Choroid plexus epithelial cell (primary cell): Measurements from ENCODE around the gene TMC5.

Experiments used
- DNase-seq: peaks from one replicate; pipeline ENCODE4 v3.0.0-alpha.2; 2010; ENCODE audit warnings: low read depth
- H3K4me3 ChIP-seq: 2 replicates; pipeline ENCODE4 v1.5.1; 2011; ENCODE audit warnings: low read depth, mild to moderate bottlenecking, control low read depth, low read length, moderate library complexity
- TF ChIP-seq, protein P1 (sequence below): conservative IDR thresholded peaks from 2 replicates; pipeline ENCODE4 v1.5.1; 2011; ENCODE audit warnings: low read depth, mild to moderate bottlenecking, control low read depth, inconsistent platforms, low read length, moderate library complexity

TMC5 gene

DNA sequence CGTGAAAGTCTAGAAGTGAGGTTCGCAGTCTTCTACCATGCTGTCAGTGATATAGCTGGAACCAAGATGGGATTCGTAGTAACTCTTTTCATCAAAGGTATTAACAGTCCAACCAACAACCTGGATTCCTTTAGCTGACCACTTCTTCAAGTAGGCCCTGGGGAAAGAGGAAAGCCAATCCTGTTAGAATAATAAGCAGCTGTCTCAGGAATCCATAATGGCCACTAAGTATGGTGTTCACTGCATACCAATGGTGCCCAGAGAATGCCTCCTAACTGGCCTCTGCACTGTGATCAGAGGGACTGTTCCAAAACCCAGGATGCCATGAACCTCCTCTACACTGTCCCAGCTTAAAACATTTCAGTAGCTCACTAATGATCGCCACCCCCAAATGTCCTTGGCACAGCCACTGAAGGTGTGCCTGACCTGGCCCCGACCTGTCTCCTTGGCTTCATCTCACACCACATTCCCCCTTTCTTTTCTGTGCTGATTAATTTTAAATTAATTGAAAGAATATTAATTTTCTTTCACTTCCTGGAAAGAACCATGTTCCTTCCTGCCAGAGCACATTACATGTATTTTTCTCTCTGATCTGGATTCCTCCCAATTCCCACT is 85.9 kb downstream of the TMC5 start:
- H3K4me3 ChIP-seq: no peak overlapping the region
- TF ChIP-seq, protein P1, sequence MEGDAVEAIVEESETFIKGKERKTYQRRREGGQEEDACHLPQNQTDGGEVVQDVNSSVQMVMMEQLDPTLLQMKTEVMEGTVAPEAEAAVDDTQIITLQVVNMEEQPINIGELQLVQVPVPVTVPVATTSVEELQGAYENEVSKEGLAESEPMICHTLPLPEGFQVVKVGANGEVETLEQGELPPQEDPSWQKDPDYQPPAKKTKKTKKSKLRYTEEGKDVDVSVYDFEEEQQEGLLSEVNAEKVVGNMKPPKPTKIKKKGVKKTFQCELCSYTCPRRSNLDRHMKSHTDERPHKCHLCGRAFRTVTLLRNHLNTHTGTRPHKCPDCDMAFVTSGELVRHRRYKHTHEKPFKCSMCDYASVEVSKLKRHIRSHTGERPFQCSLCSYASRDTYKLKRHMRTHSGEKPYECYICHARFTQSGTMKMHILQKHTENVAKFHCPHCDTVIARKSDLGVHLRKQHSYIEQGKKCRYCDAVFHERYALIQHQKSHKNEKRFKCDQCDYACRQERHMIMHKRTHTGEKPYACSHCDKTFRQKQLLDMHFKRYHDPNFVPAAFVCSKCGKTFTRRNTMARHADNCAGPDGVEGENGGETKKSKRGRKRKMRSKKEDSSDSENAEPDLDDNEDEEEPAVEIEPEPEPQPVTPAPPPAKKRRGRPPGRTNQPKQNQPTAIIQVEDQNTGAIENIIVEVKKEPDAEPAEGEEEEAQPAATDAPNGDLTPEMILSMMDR: no peak
- DNase-seq: no peak

DNA sequence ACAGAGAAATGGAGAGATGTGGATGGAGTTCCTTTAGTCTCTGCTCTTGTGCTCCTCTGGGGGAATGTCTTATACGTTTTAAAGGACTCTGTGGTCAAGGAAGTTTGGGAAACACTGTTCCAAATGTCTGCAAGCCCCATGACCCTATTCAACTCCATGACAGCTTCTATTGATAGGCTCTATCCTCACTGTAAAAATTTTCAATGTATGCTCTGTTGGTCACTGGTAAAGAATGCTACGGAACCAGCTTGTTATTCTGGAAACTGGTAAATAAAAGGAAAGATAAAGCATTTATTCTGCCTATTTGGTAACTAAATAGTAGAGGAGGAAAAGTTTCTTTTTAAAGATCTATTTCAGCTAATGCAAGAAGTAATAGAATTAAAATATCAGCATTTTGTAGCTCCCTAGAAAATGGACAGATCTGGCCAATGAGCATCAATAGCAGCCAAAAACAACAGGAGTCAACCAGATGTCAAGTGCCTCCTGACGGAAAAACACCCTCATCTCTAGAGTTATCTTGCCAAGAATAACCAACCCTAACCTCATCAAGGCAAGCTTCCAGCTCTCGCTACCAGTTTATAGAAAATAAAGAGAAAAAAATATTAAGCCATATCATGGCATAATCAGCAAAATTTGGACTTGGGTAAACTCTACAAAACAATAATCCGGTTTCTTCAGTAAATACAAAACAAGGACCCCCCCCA is 88.1 kb downstream of the TMC5 start:
- DNase-seq: peak; percentile 92
- TF ChIP-seq, protein P1: no peak
- H3K4me3 ChIP-seq: no peak overlapping the region

DNA sequence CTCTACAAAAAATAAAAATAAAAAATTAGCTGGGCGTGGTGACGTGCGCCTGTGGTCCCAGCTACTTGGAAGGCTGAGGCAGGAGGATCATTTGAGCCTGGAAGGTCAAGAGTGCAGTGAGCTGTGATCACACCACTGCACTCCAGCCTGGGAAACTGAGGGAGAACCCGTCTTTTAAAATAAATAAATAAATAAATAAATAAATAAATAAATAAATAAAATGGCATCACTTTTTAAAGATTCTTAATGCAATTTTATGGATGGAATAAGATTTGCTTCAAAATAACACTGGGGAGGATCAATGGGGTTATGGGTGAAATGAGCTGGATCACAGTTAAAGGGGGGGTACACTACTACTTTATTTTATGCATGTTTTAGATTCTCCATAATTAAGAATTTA is 89.3 kb downstream of the TMC5 start:
- H3K4me3 ChIP-seq: no peak overlapping the region
- TF ChIP-seq, protein P1: no peak
- no peak for DNase-seq

DNA sequence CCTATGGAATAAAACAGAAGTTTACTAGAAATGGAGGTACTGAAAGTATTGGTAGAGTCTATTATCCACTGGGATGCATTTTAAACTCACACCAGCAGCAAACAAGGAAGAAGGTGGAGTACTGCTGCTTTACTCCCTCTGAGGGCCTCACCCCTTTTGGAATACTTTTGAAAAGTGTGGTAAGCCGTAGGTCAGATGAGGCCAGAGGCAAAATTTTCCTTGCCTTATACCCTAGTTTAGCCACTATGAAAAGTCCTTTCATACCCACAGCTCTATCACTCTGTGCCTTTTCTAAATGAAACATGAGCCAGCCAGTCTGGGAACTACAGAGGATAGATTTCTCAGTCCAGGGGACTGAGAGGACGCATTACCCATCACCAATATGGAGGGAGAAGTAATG is 90.2 kb downstream of the TMC5 start:
- TF ChIP-seq, protein P1: no peak
- no peak overlapping the region for H3K4me3 ChIP-seq
- DNase-seq: no peak

DNA sequence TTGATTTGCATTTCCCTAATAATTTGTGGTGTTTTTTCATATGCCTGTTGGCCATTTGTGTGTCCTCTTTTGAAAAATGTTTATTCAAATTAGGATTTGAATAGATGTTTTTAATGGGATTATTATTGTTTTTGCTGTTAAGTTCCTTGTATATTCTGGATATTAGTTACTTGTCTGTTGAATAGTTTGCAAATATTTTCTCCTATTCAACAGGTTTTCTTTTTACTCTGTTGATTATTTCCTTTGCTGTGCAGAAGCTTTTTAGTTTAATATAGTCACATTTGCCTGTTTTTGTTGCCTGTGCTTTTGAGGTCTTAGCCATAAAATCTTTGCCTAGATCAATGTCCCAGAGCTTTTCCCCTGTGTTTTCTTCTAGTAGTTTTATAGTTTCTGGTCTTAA is 94.6 kb downstream of the TMC5 start:
- no peak for DNase-seq
- H3K4me3 ChIP-seq: no peak overlapping the region
- TF ChIP-seq, protein P1: no peak

DNA sequence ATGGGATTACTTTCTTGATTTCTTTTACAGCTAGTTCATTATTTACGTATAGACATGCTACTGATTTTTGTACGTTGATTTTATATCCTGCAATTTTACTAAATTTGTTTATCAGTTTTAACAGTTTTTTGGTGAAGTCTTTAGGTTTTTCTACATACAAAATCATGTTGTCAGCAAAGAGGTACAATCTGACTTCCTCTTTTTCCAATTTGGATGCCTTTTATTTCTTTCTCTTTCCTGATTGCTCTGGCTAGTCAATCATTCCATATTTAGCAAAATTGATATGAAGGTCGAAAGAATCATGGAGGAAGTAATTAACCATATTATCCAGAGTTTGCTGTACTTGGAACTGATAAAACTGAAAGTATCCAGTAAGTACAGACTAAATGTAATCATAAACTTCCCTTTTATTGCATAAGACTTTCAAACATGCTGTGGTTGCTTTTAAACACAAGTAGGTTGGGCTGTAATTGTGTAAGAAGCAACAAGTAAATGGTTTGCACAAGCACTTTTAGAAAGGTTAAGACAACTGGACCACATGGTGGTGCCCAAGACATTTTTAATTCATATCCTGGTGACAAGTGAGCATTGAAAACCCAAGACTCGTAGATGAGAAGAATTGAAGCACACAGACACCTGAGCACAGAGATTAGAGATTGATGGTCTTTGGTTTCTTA is 95.8 kb downstream of the TMC5 start:
- TF ChIP-seq, protein P1: no peak
- no peak overlapping the region for H3K4me3 ChIP-seq
- peak; percentile 72 for DNase-seq
